A673 (cell line): ENCODE measurements around the gene REXO1. TPM values are rescaled to one million over a fixed set of nuclear protein-coding genes. Genes with fewer than 3 reads are reported as not detected.
"Not testable (repeated sequence)": the region's sequence is repeated elsewhere in the genome, so short reads cannot be mapped to it uniquely, and the experiment has no call there.

Experiments
- BruUV-seq: library from RNA; stranded (reverse); fragments of 400-500 nt; replicated peaks from 2 replicates; lab custom pipeline; 2021; lab: Mats Ljungman, UMichigan
- CTCF ChIA-PET: fragments of 300-600 bp; sonication (Branson Sonifier 250); formaldehyde crosslinking; loops from one replicate; lab custom pipeline; 2022; ENCODE audit warnings: antibody characterized with exemption; lab: Charles Lee
- POLR2A ChIA-PET: fragments of 300-600 bp; sonication (Branson Sonifier 250); formaldehyde crosslinking; loops from one replicate; lab custom pipeline; 2022; ENCODE audit warnings: antibody characterized with exemption; ENCODE audit not compliant: low non-redundant PET; lab: Charles Lee
- DNase-seq: peaks from one replicate; pipeline ENCODE4 v3.0.0-alpha.2; 2015; ENCODE audit warnings: low spot score
- H3K27ac ChIP-seq: fragments of 200-600 bp; sonication (generic); 2 replicates; pipeline ENCODE4 v1.5.1; 2016; ENCODE audit warnings: mixed run types, low read depth, mild to moderate bottlenecking, mixed read lengths, antibody characterized with exemption, low read length; ENCODE audit not compliant: poor library complexity, severe bottlenecking
- H3K27me3 ChIP-seq: fragments of 200-600 bp; sonication (generic); replicated peaks from 2 replicates; pipeline ENCODE4 v1.6.1; 2017; ENCODE audit warnings: mixed run types, low read depth, mild to moderate bottlenecking, mixed read lengths, antibody characterized with exemption, low read length; ENCODE audit not compliant: insufficient read depth, poor library complexity
- H3K36me3 ChIP-seq: fragments of 200-600 bp; sonication (generic); 2 replicates; pipeline ENCODE4 v1.6.1; 2016; ENCODE audit warnings: mixed run types, mild to moderate bottlenecking, mixed read lengths, antibody characterized with exemption, low read length; ENCODE audit not compliant: insufficient read depth, poor library complexity, severe bottlenecking
- H3K4me1 ChIP-seq: fragments of 200-600 bp; sonication (generic); 2 replicates; pipeline ENCODE4 v1.6.1; 2017; ENCODE audit warnings: mixed run types, mild to moderate bottlenecking, mixed read lengths, antibody characterized with exemption, low read length; ENCODE audit not compliant: insufficient read depth, poor library complexity, severe bottlenecking
- H3K4me3 ChIP-seq: fragments of 200-600 bp; sonication (generic); 2 replicates; pipeline ENCODE4 v1.5.1; 2016; ENCODE audit warnings: low read depth, mixed run types, mild to moderate bottlenecking, mixed read lengths, low read length; ENCODE audit not compliant: poor library complexity, severe bottlenecking
- H3K9me3 ChIP-seq: fragments of 200-600 bp; sonication (generic); 2 replicates; pipeline ENCODE4 v1.6.1; 2016; ENCODE audit warnings: mixed run types, low read depth, mild to moderate bottlenecking, mixed read lengths, antibody characterized with exemption, low read length; ENCODE audit not compliant: poor library complexity, severe bottlenecking
- EZH2 ChIP-seq: fragments of 200-600 bp; sonication (generic); IDR thresholded peaks from 2 replicates; pipeline ENCODE4 v1.6.1; 2017; ENCODE audit warnings: borderline replicate concordance, low read depth, mild to moderate bottlenecking, mixed read lengths, antibody characterized with exemption, low read length; ENCODE audit not compliant: poor library complexity, severe bottlenecking
- intact Hi-C: fragments of 100-400 bp; cut with micrococcal nuclease; formaldehyde crosslinking; loops from one replicate; pipeline ENCODE4 v1.10.0; 2022; ENCODE audit not compliant: unreplicated experiment
- total RNA-seq: library from RNA; stranded (reverse); gene quantifications from 2 replicates; pipeline ENCODE4 v1.2.3, GENCODE V29; 2021
- TF ChIP-seq, protein P1 (sequence below): fragments of 300-800, 200-600 bp; sonication (generic); conservative IDR thresholded peaks from 2 replicates; pipeline ENCODE4 v1.5.1; 2017; ENCODE audit warnings: low read depth, mild to moderate bottlenecking, antibody characterized with exemption, low read length, moderate library complexity, mixed read lengths

Gene REXO1
- total RNA-seq, 1 experiment from 2014 or later, result 53.0 TPM

DNA sequence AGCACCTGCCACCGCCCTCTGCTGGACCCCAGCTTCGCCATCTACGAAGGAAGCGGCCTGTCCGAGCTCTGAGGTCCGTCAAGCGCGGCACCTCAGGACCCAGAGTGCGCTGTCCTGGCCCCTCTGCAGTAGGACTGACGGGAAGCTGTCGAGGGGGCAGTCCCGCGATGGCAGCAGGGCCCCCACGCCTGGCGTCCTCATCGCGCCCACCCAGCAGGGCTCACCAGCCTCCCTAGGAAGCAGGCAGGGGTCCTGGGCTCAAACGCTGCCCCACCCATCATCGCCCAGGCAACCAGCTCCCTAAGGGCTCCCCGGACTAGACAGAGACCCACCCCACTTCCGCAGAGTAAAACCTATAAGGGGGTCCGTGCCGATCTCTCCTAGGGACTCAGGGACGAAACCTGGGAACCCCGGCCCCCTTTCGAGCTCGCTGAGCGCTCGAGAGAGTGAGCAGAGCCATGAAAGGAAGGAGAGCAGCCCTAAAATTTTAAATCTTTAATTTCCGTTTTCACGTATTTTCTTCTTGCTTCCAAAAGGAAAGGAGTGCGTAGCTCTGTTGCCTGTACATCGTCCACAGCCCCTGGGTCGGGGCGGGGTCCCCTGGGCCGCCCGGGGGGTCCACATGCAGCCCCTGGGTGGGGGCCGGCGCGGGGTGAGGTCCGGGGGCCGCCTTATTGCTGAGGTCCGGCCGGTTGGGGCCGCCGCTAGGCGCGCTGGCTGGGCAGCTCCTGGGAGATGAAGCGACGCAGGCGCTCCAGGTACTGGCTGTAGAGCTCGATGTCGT lies 28.4 kb upstream of the REXO1 start:
- H3K36me3 ChIP-seq, intact Hi-C loops, POLR2A ChIA-PET, DNase-seq, BruUV-seq, H3K27me3 ChIP-seq, H3K9me3 ChIP-seq: not testable (repeated sequence)
- CTCF ChIA-PET, result interaction anchor here (0.5 kb wide), 1 partner anchor 52 kb away, joined by 3 read pairs; no protein-coding TSS in a partner anchor
- TF ChIP-seq, protein P1, sequence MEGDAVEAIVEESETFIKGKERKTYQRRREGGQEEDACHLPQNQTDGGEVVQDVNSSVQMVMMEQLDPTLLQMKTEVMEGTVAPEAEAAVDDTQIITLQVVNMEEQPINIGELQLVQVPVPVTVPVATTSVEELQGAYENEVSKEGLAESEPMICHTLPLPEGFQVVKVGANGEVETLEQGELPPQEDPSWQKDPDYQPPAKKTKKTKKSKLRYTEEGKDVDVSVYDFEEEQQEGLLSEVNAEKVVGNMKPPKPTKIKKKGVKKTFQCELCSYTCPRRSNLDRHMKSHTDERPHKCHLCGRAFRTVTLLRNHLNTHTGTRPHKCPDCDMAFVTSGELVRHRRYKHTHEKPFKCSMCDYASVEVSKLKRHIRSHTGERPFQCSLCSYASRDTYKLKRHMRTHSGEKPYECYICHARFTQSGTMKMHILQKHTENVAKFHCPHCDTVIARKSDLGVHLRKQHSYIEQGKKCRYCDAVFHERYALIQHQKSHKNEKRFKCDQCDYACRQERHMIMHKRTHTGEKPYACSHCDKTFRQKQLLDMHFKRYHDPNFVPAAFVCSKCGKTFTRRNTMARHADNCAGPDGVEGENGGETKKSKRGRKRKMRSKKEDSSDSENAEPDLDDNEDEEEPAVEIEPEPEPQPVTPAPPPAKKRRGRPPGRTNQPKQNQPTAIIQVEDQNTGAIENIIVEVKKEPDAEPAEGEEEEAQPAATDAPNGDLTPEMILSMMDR, result peak; percentile 33; the same call in 1 of the 2 replicates
- Histone ChIP-seq H3K4me3 (peak overlapping the region; percentile 87), H3K27ac (peak overlapping the region; percentile 93), H3K4me1 (peaks cover 24% of the 10 kb centered on the region)

GRCh38 chr19:1875646-1876495 lies 27.6 kb upstream of the REXO1 start:
- peak; percentile 96 for DNase-seq
- intact Hi-C loops, result no loop called here
- TF ChIP-seq, protein P1, result no peak
- TF ChIP-seq EZH2, result no peak
- TSS peak; percentile 66 for BruUV-seq
- Histone ChIP-seq H3K4me1 (peaks cover 24% of the 10 kb centered on the region), H3K27ac (peak overlapping the region; percentile 93), H3K4me3 (peak overlapping the region; percentile 87), H3K9me3 (no peaks in the 10 kb centered on the region), H3K36me3 (peaks cover 8% of the 10 kb centered on the region), H3K27me3 (no peaks in the 10 kb centered on the region)
- ChIA-PET CTCF (interaction anchor here (0.5 kb wide), 1 partner anchor 53 kb away, joined by 3 read pairs; no protein-coding TSS in a partner anchor), POLR2A (no interaction called here)

- H3K9me3 ChIP-seq, H3K36me3 ChIP-seq, BruUV-seq, DNase-seq, intact Hi-C loops, H3K27me3 ChIP-seq, POLR2A ChIA-PET: not testable (repeated sequence)
- Histone ChIP-seq H3K4me1 (peaks cover 24% of the 10 kb centered on the region), H3K4me3 (peak overlapping the region; percentile 87), H3K27ac (peak overlapping the region; percentile 93)
- CTCF ChIA-PET, result interaction anchor here (0.7 kb wide), 1 partner anchor 11 kb away, joined by 3 read pairs; no protein-coding TSS in a partner anchor
Measured at GRCh38 chr19:1875265-1875645, 27.0 kb upstream of the REXO1 start.
